ENCODE measurements around the gene WDTC1.
A peak's percentile ranks its signal among the peaks of the same experiment; 100 is the strongest.
"Not testable (repeated sequence)": the region's sequence is repeated elsewhere in the genome, so short reads cannot be mapped to it uniquely, and the experiment has no call there.

WDTC1 gene

DNA sequence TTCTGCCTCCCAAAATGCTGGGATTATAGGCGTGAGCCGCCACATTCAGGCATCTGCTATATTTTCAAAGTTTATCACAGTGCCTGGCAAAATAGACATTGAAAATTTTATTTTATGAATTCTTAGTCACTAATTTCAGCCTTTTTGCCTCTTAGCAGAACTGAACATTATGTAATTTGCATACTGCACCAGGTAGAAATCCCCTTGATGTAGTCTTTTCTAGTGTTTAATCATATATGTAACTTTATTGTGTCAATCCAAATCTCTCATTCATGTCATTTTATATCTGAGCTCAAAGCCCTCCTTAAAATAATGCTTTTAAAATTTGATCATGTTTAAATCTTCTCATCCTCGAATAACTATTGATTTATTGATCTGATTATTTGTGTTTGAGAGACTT is 19.2 kb downstream of the WDTC1 start:
- no peak for DNase-seq

DNA sequence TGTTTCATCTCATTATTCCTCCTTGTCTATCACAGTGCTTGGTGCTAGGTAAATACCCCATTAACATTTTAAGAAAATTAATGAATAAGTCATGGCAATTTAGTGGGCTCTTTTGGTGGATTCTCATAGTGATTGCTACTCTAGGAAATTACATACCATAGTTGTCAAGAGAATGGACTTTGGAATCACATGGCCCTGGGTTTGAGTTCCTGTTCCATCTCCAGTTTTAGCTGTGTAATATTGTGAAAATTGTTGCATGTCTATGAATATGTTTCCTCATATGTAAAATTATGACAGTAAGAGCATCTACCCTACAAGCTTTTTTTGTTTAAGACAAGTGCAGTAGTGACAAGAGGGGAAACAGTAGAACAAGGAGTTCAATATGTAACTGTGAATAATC is 20.7 kb downstream of the WDTC1 start:
- no peak for DNase-seq

DNA sequence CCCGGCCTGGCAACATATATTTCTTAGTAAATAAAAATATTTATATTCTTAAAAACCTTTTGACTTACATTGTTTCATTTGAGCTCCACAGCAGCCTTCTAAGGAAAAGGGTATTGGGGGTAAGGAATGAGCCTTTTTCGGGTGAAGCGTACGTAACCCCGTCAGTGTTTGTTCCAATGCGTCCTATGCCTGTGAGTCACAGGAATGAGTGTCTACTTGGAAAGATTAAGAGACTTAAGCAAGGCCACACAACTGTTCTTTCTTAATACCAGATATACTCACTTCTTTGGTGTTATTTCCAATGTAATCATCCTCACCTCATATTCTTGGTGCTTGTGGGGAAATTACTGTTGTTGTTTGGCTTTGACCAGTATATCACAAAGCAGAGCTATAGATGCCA is 22.7 kb downstream of the WDTC1 start:
- DNase-seq: no peak

DNA sequence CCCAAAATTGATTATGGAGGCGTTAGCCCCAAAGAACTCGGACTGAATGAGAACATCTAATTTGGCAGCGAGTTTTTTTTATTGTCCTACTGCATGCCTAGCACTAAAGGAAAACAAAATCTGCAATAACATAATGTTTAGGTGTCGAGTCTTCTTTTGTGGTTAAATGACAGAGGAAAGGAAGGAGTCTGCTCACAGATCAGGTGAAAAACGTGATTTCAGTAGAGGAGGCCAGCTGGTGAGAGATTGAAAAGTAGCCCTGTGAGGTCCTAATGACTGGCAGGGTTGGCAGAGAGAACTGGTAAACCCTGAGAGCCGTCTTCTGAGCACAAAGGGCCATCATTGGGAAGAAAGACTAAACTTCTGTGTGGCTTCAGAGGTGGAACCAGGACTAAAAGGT is 24.2 kb downstream of the WDTC1 start:
- DNase-seq: no peak

DNA sequence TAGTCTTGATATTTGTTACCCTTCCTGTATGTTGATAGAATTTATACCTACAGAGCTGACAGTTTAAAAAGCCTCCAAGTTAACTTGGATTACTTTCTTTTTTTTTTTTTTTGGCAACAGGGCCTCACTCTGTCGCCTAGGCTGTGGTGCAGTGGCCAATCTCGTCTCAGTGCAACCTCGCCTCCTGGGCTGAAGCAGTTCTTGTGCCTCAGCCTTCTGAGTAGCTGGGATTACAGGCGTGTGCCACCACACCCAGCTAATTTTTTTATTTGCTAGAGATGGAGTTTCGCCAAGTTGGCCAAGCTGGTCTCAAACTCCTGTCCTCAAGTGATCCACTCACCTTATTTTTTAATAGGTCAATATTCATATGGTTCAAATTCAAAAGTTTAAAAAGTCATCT is 32.7 kb downstream of the WDTC1 start:
- no peak for DNase-seq

DNA sequence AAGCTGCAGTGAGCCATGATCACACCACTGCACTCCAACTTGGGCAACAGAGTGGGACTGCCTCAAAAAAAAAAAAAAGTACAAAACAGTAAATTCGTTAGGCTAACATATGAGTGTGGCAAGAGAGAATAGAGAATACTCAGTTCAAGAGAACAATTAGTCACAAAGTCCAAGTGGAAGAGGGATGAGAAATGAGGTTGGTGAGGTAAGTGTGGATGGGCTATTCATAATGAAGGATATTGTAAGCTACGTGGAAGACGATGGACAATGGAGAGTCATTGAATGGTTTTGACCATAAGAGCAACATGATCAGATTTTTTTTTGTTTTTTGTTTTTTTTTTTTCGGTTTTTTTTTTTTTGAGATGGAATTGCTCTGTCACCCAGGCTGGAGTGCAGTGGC is 34.8 kb downstream of the WDTC1 start:
- DNase-seq: no peak

DNA sequence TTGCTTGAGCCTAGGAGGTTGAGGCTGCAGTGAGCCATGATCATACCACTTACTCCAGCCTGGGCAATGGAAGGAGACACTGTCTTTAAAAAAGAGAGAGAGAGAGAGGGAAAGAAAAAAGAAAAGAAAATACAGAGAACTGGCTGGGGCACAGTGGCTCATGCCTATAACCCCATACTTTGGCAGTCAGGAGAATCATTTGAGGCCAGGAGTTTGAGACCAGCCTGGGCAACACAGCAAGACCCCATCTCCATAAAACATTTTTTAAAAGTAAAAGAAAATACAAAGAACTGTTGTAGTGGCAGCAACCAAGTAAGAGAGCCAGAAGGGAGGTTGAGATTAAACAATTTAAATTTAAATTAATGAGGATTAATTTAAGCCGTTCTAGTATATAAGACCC is 39.8 kb downstream of the WDTC1 start:
- no peak for DNase-seq

DNA sequence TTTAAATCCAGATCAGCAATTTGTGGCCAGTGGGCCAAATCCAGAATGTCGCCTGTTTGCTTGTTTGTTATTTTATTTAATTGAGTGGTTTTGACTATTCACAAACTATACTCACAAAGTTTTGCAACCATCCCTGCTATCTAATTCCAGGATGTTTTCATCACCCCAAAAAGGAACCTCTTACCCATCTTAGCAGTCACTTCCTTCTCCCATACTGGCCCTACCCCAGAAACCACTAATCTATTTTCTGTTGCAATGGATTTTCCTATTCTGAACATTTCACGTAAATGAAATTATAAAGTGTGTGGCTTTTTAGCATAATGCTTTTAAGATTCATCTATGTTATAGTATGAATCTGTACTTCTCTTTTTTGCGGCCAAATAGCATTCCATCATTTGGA is 41.3 kb downstream of the WDTC1 start:
- DNase-seq: no peak

DNA sequence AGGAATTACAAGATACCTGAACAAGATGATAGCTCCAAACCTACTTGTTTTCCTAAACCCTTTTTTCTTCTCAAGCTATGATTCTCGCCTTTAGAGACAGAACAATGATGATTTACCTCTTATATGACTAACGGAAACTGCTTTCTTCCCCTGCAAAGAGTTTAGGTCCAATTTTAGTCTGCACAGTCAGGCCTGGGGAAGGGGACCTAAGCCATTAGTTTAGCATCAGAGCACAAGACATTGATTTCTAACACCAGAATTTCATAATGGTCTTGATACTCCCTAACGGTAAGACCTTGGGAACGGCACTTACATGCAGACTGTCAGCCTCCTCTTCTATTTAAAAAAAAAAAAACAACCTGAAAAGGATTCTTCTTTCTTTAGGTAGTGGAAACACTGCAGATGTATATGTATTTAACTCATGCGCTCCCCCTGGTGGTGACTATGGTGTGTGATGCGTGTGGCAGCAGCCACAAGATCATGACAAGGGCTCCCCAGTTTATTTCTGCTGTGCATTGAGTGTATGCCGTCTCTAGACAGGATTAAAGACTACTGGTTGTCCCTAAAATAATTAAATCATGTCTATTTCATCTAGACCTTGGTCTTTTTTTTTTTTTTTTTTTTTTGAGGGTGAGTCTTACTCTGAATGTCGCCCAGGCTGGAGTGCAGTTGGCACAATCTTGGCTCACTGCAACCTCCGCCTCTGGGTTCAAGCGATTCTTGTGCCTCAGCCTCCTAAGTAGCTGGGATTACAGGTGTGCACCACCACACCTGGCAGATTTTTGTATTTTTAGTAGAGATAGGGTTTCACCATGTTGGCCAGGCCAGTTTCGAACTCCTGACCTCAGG is 50.2 kb downstream of the WDTC1 start:
- peak; percentile 74 for DNase-seq

DNA sequence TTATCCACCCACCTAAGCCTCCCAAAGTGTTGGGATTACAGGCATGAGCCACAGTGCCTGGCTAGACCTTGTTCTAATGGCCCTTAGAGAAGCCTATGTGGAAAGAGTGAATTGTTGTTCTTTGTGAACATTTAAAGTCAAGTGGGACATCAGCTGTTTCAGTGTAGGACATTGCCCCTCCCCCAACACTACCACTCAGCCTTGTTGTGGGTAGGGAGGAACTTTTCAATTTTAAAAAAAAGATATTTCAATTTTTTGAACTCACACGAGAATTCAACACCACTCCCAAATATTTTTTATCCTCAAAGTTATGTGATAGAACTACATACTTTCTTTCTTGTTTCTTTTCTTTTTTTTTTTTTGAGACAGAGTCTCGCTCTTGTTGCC is 50.8 kb downstream of the WDTC1 start:
- DNase-seq: no peak

DNA sequence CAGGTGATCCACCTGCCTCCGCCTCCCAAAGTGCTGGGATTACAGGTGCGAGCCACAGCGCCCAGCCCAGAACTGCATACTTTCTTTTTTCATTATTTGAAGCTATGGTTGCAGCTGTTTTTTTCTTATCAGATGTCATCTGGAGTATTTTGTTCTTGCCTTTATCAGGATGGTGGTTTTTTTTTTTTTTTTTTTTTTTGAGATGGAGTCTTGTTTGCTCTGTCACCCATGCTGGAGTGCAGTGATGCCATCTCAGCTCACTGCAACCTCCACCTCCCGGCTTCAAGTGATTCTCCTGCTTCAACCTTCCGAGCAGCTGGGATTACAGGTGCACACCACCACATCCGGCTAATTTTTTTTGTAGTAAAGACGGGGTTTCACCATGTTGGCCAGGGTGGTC is 51.4 kb downstream of the WDTC1 start:
- DNase-seq: not testable (repeated sequence)

DNA sequence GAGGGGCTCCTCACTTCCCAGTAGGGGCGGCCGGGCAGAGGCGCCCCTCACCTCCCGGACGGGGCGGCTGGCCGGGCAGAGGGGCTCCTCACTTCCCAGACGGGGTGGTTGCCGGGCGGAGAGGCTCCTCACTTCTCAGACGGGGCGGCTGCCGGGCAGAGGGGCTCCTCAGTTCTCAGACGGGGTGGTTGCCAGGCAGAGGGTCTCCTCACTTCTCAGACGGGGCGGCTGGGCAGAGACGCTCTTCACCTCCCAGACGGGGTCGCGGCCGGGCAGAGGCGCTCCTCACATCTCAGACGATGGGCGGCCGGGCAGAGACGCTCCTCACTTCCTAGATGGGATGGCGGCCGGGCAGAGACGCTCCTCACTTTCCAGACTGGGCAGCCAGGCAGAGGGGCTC is 54.7 kb downstream of the WDTC1 start:
- DNase-seq: not testable (repeated sequence)

DNA sequence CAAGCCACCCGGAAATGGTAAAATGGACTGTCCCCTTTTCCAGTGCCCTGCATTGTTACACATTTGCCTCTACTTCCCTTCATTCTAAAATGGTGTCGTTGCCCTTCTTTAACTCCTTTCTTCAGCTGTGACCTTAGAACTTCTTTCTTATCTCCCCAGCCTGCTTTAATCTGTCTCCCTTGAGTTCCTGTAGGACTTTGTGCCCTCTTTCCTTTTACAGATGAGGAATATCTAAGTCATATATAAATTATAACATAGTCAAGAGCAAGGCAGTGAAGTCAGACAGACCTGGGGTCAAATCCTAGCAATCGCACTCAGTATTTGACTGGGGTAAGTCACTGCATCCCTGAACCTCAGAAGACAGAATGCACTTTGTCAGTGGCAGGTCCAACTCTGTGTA is 56.1 kb downstream of the WDTC1 start:
- DNase-seq: no peak

DNA sequence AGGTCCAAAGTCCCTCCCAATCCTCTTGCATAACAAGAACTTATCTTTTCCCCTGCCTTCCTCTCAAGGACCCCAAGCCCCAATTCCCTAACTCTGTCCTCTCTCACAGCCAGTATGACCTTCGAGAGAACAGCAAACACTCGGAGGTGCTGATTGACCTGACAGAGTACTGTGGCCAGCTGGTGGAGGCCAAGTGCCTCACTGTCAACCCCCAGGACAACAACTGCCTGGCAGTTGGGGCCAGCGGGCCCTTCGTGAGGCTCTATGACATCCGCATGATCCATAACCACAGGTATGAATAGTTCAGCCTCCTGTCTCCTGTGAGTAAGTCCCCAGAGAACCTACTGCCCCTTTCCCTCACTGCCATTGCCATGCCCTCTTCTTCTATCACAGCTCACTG is 57.7 kb downstream of the WDTC1 start:
- no peak for DNase-seq

DNA sequence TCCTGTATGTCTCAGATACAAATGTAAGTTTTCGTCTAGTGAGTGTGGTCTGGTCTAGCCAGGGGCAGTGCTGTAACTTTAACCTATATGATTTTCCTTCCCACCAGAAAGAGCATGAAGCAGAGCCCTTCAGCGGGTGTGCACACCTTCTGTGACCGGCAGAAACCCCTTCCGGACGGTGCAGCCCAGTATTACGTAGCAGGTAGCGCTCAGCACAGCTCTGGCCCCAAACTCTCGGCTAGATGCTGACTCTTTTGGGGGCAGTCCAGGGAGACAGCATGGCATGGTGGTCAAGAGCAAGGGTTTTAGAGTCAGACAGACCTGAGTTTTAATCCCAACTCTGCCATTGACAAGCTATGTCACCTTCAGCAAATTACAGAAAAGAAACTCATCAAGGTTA is 59.5 kb downstream of the WDTC1 start:
- no peak for DNase-seq

DNA sequence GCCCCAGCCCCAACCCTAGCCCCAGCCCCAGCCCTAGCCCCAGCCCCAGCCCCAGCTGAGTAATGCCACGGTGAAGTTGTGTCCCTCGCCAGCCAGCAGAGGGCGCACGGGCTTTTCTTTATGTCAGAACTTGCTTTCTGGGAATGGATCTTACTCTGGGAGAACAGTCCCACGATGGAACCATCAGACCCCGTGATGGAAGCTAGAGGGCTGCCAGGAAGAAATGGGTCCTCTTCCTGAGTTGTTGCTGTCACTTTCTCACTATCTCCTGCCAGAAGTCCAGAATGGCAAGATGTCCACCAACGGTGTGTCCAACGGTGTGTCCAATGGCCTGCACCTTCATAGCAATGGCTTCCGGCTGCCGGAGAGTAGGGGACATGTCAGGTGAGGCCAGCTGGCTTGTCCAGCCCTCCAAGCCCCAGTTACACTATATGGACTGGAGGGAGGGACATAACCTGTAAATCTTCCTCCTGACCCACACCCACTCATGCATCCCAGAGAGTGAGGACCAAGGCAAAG is 62.4 kb downstream of the WDTC1 start:
- DNase-seq: peak; percentile 31

DNA sequence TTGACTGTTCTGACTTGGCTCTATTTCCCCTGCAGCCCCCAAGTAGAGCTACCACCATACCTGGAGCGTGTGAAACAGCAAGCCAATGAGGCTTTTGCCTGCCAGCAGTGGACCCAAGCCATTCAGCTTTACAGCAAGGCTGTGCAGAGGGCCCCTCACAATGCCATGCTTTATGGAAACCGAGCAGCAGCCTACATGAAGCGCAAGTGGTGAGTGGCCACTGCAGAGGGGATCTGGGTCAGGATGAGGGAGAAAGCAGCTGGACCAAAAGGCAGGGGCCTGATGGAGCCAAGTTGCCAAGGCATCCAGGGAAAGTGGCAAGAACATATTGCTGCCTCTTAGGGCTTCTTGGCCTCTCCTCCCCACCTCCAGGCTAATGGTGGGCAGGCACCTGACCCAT is 63.5 kb downstream of the WDTC1 start:
- DNase-seq: no peak

DNA sequence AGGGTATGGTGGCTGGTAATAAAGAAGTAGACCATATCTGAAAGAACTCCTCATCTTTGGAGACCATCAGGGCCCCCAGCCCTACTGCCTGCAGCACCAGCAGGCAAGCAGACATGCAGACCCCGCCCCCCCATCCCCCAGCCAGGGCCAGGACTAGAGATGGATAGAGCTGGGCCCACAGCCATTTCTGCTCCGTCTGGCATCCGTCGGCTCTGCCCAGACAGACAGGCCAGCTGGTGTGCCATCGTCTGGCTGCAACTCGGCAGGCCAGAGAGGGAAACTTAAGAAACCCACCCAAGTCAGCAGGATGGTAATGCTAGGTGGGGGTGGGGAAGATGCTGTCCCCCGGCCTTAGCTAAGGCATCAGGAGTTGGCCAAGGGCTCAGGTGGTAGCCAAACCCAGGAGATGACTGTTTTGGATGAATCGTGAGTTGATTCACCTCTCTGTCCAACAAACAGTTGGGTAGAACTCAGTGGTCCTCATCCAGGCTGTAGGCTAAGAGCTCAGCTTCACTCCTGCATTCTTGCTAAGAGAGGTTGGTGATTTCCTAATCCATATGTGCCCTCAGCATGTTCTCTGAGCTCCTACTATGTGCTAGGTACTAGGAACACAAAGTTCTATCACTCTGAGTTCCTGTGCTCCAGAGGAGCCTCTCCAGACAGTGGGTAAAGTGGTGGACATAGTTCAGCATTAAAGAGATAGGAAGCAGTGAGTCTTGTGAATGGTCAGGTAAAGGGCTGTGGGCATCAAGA is 64.4 kb downstream of the WDTC1 start:
- no peak for DNase-seq

DNA sequence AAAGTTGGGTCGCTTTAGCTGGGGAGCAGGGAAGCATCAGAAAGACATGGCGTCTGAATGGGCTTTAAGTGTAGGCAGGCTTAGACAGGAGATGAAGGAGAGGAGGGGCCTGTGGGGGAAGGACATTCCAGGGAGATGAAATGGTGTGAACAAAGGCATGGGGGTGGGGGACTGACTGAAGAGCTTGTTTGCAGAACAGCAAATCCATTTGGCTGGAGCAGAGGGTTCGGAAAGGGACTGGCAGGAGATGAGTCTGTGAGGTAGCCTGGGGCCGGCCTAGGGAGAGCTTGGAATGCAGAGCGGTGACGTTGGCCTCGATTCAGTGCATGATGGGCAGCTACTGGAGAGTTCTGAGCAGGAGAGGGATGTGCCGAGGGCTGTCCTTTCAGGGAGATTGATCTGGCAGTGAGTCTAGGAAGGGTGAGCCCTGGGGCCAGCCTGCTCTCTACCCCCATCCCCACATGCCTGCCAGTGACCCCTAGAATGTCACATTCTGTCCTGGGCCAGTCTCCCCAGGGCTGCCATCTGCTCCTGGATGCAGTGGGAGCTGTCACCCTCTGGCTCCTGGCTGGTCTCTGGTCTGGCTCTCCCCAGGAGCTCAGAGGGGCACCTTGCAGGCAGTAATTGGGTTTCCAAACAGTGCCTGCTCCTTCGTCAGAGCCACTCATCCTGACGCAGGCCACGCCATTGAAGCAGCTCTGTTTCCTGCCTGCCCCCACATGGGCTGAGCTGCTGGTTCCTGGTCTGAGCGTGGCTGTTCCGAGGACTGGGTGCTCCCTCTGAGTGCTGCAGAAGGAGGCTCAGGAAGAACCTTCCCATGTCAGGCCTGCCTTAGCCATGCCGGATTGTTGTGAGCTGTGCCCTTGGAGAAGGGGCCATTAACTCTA is 65.2 kb downstream of the WDTC1 start:
- no peak for DNase-seq

DNA sequence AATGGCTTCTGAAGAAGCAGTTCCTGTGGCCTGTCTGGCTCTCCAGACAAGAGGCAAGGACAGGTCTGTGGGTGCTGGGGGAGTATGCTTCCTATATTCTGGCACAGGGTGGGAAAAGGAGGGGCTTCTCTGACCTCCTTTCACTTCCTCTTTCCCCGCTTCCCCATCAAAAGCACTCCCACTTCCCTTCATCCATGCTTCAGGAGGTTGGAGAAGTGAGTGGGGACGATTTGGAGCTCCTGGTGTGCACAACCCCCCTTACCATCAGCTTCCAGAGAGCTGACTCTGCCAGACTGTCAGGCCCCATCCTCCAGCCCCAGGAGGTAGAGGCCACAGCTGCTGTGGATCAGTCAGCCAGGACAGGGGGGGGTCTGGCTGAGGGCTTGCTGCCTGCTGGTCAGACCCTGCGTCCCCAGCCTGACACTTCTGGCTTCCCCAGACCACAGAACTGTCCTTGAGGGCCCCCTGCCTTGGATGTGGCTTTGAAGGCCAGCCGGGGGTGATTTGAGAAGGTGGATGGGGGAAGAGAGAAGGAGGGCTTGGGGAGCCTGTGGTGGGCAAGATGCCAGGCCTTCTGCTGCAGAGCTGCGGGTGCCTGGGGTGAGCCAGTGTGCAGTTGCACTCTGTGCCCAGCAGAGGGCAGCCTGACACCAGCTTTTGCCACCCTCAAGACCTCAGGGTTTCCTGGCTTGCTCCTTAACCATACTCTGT is 66.1 kb downstream of the WDTC1 start:
- DNase-seq: peak; percentile 73

DNA sequence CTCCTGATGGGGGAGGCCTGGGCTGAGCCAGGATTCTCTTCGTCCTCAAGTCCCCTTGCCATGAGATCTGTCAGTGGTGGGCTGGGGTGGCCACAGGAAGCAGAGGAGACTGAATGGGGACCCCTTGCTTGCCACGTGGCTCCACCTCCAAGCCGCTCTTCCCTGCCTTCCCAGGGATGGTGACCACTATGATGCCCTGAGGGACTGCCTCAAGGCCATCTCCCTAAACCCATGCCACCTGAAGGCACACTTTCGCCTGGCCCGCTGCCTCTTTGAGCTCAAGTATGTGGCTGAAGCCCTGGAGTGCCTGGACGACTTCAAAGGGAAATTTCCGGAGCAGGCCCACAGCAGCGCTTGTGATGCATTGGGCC is 66.6 kb downstream of the WDTC1 start:
- no peak for DNase-seq

DNA sequence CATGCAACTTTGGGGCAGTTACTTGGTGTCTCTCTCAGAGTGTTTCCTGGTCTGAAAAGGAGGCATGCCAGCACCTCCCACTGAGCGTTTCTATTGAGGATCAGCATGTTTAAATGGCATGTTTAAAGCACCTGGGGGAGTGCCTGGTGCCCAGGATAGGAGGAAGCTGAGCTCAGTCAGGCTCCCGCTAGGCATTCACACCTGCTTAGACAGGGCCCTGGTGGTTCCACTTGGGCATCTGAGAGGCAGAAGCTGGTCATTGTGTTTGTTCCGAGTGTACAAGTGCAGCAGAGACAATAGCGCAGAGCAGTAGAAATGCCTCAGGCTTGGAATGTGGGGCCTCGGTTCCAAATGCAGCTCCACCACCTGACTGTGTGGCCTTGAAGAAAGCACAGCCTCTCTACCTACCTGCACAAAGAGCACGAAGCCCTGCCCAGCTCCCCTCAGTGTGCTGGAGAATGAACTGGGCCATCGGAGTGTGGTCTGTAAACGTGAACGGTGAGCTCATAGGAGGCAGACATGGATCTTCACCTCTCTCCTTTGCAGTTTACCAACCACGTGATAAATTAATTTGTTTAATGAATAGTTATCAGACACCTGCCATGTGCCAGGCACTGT is 67.3 kb downstream of the WDTC1 start:
- no peak for DNase-seq
